Measurements from ENCODE around the gene MRC2.

The MRC2 gene

DNA sequence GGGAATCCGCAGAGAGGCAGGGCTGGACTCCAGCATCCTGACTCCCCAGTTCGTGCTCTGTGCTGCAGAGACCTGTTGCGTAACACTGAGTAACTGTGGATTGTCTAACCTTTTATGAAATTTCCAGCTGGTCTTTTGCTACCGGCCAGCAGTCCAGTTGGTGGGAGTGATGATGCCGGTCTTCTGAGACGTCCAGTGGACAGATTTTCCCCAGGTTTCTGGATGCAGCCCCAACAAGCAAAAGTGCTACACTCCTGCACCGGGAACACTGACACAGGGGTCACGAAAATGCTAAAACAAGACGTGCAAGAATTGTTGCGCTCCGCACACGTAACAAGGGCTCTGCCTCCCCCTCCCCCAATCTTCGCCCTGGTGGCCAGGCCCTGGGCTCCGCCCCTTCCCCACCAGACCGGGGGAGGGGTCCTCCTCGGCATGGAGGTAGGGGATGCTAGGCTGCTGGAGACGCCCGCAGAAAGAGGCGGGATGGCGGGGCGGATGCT is 701 bp upstream of the MRC2 start:
- TF ChIP-seq, protein P1, sequence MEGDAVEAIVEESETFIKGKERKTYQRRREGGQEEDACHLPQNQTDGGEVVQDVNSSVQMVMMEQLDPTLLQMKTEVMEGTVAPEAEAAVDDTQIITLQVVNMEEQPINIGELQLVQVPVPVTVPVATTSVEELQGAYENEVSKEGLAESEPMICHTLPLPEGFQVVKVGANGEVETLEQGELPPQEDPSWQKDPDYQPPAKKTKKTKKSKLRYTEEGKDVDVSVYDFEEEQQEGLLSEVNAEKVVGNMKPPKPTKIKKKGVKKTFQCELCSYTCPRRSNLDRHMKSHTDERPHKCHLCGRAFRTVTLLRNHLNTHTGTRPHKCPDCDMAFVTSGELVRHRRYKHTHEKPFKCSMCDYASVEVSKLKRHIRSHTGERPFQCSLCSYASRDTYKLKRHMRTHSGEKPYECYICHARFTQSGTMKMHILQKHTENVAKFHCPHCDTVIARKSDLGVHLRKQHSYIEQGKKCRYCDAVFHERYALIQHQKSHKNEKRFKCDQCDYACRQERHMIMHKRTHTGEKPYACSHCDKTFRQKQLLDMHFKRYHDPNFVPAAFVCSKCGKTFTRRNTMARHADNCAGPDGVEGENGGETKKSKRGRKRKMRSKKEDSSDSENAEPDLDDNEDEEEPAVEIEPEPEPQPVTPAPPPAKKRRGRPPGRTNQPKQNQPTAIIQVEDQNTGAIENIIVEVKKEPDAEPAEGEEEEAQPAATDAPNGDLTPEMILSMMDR (IDR thresholded peaks at IDR 0.05), result no peak

DNA sequence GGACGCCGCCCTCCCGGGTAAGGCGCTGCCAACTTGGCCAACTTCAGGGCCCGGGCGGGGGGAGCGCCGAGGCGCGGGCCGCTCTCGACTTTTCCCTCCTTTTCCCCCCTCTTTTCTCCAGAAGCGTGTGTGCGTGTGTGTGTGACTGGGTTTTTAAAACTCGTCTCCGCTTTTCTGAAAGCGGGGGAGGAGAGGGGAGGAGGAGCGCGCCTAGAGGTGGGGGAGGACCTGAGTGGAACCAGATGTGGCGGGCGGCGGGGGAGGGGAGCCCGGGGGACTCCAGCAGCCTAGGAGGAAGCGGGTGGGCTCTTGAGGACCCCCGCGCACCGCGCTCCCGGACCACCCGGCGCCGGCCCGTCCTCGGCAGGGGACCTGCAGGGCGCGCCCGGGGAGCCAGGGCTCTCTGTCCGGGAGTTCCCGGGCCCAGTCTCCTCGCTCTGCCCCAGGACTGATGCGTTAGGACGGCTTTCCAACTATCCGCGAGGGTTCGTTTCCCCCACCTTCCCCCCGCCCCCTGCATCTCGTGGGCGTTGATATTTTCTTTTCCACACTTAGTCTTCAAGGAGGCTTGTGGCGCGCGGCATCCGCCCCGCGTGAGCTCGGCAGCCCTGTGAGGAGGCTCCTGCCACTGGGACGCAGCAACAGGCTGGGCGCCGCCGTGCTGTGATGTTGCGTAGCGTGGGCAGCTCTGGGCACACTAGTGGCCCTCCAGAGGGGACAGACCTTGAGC is 599 bp downstream of the MRC2 start:
- TF ChIP-seq, protein P1 (IDR thresholded peaks at IDR 0.05), result no peak

DNA sequence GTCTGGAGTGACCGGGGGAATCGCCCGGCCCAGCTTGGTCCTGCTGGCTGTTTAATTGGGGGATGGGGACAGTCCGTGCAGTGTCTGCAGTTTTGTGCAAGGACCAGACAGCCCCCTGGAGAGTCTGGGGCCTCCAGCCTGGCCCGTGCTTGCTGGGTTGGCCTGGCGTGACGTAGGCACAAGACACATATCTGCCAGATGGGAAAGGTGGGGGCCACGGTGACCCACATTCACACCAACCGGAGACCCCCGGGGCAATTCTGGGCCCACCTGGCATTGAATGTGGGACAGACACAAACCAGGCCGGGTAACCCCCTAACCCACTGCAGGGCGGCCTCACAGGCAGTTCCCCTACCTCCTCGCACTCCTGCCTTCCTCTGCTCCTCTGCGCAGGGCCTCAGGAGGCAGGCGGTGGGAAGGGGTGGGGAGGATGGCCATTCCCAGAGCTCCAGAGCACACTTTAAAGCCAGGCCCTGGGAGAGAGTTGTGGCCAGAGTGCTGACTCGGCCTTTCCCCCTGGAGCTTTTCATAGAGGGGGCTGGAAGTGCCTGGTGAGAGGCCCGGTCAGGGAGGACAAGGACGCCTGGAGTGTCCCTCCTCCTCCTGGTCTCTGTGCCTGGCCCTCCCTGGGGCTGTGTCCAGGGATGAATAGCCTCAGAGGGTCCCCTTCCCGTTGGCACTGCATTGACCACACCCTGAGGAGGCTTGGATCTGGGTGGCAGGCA is 1.5 kb downstream of the MRC2 start:
- TF ChIP-seq, protein P1 (IDR thresholded peaks at IDR 0.05), result no peak

DNA sequence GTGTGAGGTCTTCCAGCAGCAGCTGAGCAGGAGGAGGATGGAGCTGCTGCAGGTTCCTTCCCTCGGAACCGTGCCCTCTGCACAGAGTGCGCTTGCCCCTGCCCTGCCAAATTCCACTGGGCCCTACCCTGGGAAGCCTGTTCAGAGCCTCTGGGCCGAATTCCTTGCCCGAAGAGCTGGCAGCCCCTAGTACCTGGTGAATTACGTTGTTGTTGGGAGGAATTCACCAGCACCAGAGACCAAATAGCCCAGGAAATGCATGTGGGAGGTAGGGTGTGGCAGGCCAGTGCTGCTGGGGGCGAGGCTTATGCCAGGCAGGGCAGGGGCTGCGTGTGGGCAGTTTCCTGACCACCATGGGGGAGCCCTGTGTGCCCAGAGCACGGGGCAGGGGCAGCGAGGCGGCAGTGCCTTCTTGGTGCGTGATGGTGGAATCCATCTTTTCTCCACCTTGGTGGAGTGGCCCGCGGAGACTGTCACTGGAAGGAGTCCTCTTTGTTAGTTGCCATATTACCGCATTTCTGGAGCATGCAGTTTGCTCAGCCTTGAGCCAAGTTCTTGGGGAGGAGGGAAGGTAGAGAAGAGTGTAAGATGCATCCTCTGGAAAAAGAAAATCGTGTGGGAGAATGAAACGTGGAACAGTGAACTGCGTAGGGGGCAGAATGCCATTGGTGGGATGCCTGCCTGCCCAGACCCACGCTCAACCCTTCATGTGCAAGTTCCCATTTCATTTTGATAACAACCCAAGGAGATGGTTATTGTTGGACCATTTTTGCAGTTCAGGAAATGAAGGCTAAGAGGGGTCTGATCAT is 2.3 kb downstream of the MRC2 start:
- TF ChIP-seq, protein P1 (IDR thresholded peaks at IDR 0.05), result no peak

DNA sequence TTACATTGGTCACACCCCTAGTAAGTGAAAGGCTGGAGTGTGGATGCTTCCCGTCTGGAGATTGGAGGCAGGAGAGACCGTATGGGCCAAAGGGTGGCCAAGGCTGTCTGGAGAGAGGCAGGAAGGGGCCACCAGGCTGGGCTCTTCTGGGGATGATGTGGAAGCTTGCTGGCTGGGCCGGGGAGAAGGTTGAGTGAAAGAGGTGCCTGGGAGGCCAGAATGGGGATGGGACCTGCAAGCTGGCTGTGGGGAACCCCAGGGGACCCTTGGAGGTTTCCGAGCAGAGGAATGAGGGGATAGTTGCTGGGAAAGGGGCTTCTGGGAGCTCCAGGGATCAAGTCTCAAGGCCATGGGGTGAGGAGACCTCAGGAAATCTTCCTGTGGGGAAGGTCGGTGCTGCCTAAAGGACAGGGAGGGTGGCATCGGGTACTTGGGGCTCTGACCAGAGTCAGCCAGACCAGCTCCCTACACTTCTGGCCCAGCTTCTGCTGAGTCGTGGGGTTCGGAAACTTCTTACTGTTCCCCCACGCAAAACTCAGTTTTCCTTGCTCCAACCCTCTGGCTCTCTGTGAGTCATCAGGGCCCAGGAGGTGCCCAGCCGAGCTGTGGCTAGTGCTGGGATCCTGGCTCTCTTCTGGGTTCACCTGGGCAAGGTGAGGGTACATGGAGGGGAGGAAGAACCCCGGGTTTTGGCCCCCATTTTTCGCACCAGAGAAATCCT is 3.1 kb downstream of the MRC2 start:
- TF ChIP-seq, protein P1 (IDR thresholded peaks at IDR 0.05), result no peak

DNA sequence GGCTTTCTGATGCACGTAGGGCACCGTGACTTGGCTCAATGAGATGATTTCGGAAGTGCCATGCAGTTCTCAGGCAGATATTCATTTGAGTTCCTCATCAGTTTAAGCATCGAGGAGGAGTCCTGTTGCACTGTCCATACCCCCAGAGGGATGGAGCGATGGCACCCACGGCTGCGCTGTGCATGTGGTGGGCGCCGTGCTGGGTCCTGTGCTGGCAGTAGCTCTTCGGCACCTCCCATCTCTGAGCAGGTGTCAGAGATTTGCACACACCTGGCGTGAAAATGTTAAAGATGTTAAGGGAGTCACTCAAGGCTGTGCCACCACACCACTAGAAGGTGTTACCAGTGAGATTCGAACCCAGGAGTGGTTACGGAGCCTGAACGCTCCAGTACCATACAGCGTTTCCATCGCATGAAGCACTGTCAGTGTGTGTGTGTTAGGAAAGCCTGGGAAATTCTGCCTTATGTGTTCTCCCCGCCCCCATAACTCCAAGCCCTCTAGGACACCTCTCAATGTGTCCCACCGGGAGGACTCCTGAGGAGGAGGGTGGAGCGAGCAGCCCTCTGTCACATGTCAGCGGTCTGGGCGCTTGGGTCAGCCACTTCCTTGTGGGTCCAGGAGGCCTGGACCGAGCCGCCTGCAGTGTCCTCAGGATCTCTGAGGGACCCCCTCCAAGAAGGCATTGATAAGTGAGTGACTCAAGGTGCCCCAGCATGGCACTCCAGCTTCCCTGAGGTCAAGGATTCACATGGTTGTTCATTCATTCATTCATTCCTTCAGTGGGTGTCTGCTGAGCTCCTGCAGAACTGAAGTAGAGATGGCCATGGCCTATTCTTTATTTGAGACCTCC is 3.8 kb downstream of the MRC2 start:
- TF ChIP-seq, protein P1 (IDR thresholded peaks at IDR 0.05), result no peak

All from LNCAP (cell line).